GM19467 (cell line): ENCODE measurements around the gene CAV1.

Source experiments
- ATAC-seq: cut with Tn5 transposase; IDR thresholded peaks from one replicate; pipeline ENCODE4 v1.9.1; 2021; ENCODE audit warnings: mild to moderate bottlenecking, moderate library complexity; ENCODE audit not compliant: unreplicated experiment

The CAV1 gene

GRCh38 chr7:116503835-116504234 lies 21.0 kb upstream of the CAV1 start:
- ATAC-seq, result no peak

GRCh38 chr7:116505278-116505677 lies 19.6 kb upstream of the CAV1 start:
- ATAC-seq, result no peak

DNA sequence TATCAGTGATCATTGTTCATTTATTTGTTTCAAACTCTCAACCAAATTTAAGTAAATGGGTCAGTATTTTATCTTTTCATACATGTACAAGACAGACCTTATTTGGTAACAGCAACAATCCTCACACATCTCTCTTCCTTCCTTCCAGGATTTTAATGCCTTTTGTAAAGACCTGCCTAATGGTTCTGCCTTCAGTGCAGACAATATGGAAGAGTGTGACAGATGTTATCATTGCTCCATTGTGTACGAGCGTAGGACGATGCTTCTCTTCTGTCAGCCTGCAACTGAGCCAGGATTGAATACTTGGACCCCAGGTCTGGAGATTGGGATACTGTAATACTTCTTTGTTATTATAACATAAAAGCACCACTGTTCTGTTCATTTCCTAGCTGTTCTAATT lies 19.0 kb upstream of the CAV1 start:
- ATAC-seq, result no peak

DNA sequence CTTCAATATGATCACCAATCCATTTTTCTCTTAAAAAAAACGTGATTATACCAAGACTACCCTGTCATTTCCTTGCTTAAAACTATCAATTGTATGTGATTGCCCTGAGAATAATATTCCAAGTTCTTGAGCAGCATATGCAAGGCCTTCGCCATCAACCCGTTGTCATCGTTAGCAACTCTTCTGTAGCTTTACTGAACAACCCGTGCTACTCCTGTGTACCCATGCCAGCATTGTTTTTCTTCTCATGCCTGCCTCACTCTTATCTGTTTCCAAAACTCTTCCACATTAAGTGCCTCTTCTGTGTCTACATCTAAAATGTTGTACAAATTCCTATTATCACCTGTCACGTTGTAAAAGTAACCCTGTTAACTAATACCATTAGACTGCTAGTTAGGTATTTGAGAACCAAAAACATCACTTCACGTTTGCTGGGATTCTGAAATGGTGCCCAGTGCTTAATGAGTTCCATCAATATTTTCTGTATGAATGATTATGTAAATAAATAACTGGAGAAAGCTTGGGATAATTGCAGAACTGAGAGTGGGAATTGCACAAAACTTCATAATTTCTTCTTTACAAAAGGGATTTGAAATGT lies 14.8 kb upstream of the CAV1 start:
- no peak for ATAC-seq

DNA sequence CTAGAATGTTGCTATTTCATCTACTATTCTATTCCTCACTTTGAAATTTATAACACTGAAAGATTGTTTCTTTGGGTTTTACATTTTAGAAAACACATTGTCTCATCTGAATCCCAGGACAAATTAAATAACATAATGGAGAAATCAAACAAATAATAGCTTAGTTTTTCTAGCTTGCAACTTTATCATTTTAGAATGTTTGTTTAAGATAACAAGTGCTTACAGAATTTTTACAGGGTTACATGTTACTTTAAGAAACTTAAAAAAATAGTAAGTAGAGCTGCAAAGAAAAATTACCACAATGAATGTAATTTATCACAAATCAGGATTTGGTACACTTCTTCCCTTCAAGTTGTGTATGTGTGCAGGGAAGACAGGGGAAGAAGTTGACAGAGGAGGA lies 14.0 kb upstream of the CAV1 start:
- no peak for ATAC-seq

DNA sequence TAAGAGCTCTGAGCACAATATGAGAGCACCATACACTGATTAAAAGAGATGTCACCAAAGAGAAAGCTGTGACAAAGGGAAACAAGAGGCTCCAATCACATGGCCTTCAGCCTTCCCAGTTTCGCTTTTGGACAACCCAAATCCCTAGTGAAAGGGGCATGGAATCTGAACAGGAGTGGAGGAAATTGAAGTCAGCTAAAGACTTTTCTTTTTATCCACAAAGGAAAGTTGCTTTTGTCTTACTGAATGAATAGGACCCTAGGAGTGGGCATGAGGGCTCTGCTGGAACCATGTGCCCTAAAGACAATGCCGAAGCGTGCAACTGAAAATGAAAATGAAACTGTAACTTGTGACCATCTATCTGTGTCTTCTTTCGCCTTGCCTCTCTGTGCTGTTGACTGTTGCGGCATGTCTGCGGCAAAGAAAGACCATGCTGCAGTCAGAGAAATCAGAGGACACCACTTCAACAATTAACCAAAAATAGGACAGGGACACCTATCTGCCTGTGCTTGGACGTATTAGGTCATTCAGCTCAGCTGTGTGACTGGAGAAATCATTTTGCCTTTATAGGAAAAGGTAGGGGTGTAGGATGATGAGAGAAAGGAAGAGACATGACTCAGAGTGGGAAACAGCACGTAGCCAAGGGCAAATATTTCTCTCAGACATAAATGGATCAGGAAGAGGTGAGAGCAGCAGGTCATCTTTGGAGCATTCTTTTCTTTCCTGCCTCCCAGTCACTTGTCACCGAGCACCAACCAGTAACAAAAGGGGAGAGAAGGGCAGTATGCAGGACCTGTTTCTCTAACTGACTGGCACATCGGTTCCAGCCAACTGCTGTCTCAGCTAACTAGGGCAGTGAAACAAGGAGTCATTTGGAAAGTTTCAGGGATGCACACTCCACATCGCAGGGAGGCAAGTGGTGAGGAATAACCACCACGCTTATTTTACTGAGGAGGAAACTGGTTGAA lies 13.0 kb upstream of the CAV1 start:
- ATAC-seq, result peak; percentile 99

DNA sequence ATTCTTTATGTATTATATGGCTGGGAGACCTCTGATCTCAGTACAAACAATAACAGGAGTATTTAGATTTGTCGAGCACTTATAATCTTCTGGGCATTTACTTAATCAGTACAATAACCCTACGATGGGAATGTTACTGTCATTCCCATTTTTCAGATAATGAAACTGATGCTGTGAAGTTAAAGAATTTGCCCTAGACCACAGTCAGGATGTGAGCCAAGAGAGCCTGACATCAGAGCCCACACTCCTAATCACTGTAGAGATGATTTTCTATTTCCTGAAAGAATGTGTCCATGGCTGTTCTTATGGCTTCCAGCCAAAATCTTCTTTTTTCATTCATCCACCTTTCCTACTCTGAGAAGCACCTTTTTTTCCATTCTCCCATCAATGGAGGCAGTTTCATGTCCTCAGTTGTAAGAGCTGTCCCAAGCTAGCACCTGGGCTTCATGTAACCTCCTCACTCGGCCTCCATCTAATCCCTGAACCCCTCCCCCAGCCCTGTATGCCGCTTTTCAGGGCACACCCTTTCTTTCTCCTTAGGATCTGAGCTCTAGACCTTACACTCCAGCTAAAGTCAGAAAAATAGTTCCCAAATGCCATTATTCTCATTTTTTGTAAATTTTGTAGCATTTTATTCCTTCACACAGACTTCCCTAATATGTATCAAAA lies 12.2 kb upstream of the CAV1 start:
- no peak for ATAC-seq

DNA sequence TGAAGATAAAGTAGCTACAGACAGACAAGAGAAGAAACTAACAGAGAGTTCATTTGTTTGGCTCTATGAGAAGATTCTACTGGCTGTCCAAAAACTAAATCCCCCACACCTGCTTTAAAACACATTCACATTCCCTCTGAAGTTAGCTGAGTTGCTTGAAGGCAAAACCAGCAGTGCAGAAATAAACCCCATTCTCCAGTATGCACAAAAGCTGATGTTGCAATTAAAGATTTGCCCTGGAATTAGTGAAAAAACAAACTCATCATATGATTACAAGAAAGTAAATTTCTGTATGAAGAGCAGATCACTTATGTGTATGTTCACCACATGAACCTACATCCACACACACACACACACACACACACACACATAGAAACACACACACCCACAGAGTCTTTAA lies 9.3 kb upstream of the CAV1 start:
- no peak for ATAC-seq

DNA sequence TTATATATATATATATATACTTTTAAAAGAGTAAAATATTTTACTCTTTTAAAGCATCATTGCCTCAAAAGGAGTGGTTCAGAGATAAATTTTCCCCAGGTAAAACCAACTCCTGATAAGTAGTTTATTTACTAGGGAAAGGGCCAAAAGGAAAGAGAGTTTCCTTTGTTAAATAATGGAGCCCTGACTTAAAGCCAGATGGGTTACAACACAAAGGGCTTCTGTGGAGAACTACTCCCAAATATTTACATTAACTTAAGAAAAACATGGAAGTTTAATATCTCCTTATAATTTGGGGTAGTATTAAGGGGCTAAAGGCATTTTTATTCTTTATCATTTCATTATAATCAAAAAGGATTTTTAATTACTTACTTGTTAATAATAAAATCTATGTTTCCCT lies 8.5 kb upstream of the CAV1 start:
- ATAC-seq, result no peak

DNA sequence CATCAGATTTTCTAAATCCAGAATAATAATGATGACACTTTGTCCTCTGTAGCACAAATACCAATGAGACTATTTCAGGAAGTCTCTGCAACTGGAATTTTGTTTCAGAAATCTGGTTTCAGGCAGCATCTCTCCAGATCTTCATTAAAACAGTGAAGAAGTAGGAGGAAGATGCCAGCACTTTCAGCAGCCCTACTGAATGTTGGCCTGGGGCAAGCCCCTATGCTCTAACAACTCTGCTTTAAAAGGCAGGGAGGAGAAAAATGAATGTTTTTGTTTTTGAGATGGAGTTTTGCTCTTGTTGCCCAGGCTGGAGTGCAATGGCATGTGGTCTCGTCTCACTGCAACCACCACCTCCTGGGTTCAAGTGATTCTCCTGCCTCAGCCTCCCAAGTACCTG lies 7.2 kb upstream of the CAV1 start:
- no peak for ATAC-seq

GRCh38 chr7:116518961-116519360 lies 5.9 kb upstream of the CAV1 start:
- no peak for ATAC-seq

DNA sequence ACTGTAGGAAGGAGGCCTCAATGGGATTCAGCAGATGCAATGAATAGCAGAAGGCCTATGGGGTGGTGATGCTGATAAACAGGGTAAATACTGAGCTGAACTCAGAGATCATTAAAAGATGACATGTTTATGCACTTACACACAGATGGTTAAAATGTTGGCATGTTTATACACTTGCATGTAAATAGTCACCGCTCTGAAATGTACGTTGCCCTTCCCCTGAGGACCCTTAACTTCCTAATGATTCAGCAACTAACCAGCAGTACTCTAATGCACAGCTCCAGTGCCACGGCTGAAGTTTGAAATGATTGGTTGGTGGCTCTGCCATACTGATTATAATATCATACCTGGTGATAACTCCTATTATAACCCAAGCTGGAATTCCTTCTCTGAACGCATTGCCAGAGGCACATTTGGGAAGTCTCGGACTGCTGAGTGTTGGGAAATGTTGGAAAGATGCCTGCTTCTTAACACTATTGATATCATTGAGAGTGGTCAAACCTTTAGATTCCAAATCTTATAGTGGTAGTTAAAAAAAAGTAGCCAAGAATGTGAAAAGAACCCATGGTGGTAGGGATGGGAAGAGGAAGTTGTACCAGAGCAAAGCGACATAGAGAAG lies 3.7 kb upstream of the CAV1 start:
- ATAC-seq, result no peak

- ATAC-seq, result no peak
Measured at GRCh38 chr7:116522247-116522646, 2.6 kb upstream of the CAV1 start.

DNA sequence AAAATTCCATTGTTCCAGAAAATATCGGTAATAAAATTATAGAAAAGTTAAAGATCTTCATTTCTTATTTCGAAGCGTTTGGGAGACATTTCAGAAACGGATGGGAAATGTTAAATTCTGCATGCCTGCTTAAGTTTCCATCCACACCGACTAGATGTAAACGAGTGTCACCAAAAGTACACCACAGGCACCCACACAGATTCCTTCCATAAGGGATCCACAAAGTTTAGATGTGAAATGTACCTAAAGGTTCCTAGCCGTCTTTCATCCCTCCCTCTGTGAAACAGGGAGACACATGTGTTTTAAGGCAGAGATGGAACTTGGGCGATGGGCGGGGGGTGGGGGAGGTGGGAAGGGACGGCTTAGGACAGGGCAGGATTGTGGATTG lies 621 bp upstream of the CAV1 start:
- no peak for ATAC-seq

DNA sequence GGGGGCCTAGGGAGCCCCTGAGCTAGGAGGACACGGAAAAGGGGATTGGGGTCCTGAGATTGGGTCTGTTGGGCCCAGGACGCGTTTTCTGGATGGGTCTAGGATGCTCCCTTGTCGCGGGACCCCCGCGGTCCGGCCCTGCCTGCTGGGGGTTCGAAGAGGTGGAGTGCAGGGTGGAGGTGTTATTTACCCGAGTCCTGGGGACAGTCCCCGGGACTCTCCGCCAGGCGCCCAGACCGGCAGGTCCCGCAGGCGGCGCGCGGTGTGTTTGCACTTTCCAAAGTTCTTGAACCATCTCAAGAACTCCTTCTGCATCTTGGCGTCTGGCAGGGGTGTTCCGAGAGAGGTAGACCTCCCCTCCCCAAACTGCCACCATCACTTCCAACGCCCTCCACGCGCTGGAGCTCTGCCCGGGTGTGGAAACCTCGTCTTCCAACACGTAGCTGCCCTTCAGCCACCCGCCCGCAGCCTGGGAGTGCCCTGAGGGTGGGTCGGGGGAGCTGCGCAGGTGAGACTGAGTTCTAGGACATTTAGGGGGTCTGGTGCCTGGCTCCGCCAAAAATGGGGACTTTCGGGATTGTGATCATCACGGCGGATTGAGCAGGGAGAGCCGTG lies 569 bp downstream of the CAV1 start:
- ATAC-seq, result no peak

GRCh38 chr7:116525913-116526861 lies 1.4 kb downstream of the CAV1 start:
- ATAC-seq, result peak; percentile 96

DNA sequence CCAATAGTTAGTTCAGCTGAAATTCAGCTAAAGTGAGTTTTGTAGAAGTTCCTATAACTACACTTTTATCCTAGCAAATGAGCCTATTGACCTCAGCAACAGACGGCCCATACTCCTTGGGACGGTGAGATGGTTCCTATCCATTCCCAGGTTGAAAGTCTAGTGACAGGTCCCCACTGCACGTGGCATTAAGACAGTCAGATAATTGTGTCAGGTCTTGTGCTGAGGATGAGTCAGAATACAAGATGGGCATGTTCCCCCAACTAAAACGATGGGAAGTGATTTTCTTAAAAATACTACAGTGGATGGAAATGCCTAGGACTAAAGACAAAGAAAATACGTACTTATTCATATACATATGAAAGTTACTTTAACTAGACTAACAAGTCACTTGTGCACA lies 2.1 kb downstream of the CAV1 start:
- no peak for ATAC-seq

DNA sequence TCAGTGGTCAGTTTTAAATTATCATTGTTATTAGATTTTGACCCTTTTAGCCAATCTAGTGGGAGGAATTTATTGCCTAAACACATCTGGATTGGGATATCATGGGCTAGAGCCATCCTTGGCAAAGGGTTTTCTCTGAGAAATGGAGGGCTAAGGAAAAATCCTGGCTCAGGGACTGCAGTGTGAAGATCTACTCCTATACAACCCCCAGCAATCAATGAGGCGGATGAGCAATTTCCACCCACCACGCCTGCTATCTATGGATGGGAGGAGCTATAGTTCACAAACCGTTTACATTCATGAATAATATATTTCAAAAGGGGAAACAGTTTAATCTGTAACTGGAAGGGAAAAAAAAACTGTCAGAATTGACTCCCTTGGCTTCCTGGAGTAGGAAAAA lies 2.7 kb downstream of the CAV1 start:
- no peak for ATAC-seq

GRCh38 chr7:116528008-116528789 lies 3.4 kb downstream of the CAV1 start:
- no peak for ATAC-seq
